LNCaP clone FGC (cell line): ENCODE data around the gene TAB3.

Source experiments
- DNase-seq: peaks from one replicate; pipeline ENCODE4 v3.0.0-alpha.2; 2011; ENCODE audit warnings: low read depth
- H3K4me3 ChIP-seq: 2 replicates; pipeline ENCODE4 v1.5.1; 2011; ENCODE audit warnings: mild to moderate bottlenecking, low read depth, low read length, control low read depth
- CTCF ChIP-seq: IDR thresholded peaks from 2 replicates; pipeline ENCODE4 v1.5.1; 2012; ENCODE audit warnings: mild to moderate bottlenecking; ENCODE audit not compliant: control insufficient read depth, insufficient read depth; ENCODE audit errors: extremely low read depth

TAB3 gene

GRCh38 chrX:30889147-30890140, at the start of gene TAB3:
TSS of gene TAB3 (minus strand) at chrX:30889254. CDS start at chrX:30859588, 29,666 bp downstream.
- peak; percentile 94 for DNase-seq
- H3K4me3 ChIP-seq, result peak within 1 kb of the TSS; percentile 64
- TF ChIP-seq CTCF, result no peak

- no peak for TF ChIP-seq CTCF
- no peak for DNase-seq
Measured at GRCh38 chrX:30938295-30938694, 49.2 kb upstream of the TAB3 start.

GRCh38 chrX:30935985-30936384, 46.9 kb upstream of the TAB3 start:
- H3K4me3 ChIP-seq, result no peak overlapping the region
- peak; percentile 1 for DNase-seq
- TF ChIP-seq CTCF, result peak; percentile 34

More at GRCh38 chrX:30938295-30938694, 49.2 kb upstream of the TAB3 start:
- H3K4me3 ChIP-seq, result no peak overlapping the region

GRCh38 chrX:30931920-30932319, 42.9 kb upstream of the TAB3 start:
- DNase-seq, result no peak

GRCh38 chrX:30930679-30931078, 41.6 kb upstream of the TAB3 start:
- DNase-seq, result no peak
- no peak for TF ChIP-seq CTCF
- no peak overlapping the region for H3K4me3 ChIP-seq

More at GRCh38 chrX:30931920-30932319, 42.9 kb upstream of the TAB3 start:
- TF ChIP-seq CTCF, result no peak
- no peak overlapping the region for H3K4me3 ChIP-seq

- TF ChIP-seq CTCF, result no peak
- no peak overlapping the region for H3K4me3 ChIP-seq
- no peak for DNase-seq
Measured at GRCh38 chrX:30930143-30930542, 41.1 kb upstream of the TAB3 start.

GRCh38 chrX:30920271-30920670, 31.2 kb upstream of the TAB3 start:
- DNase-seq, result no peak
- TF ChIP-seq CTCF, result no peak
- H3K4me3 ChIP-seq, result no peak overlapping the region
